Heart right ventricle (tissue), 16 donors: ENCODE results near the gene KIAA0753. TPM values are rescaled to one million over a fixed set of nuclear protein-coding genes. Genes with fewer than 3 reads are reported as not detected.
A peak's percentile ranks its signal among the peaks of the same experiment; 100 is the strongest.

ENCODE experiments used
- ATAC-seq, 8 donors: fragments of 200-7000 bp; cut with Tn5 transposase; one replicate each; pipeline ENCODE4 v1.9.1; 2020; ENCODE audit warnings: mild to moderate bottlenecking in 8 of 8, moderate library complexity in 8 of 8, moderate number of reproducible peaks in 1 of 8
- DNase-seq, 2 donors: peaks; one replicate each; pipeline ENCODE4 v3.0.0-alpha.2; 2020
- H3K27ac ChIP-seq, 10 donors: fragments of 200-600 bp; sonication (generic) in 2 of 10; one replicate each; pipeline versions ENCODE4 v1.5.0 to v1.8.0; 2020 to 2022; ENCODE audit warnings: mild to moderate bottlenecking in 3 of 10
- H3K27me3 ChIP-seq, 7 donors: fragments of 200-600 bp; one replicate each; pipeline ENCODE4 v1.8.0; 2021 to 2022; ENCODE audit warnings: mild to moderate bottlenecking in 2 of 7
- H3K36me3 ChIP-seq, 9 donors: fragments of 200-600 bp; sonication (generic) in 1 of 9; one replicate each; pipeline versions ENCODE4 v1.5.0 to v1.8.0; 2020 to 2022; ENCODE audit warnings: mild to moderate bottlenecking in 2 of 9
- H3K4me1 ChIP-seq, 9 donors: fragments of 200-600 bp; sonication (generic) in 1 of 9; one replicate each; pipeline versions ENCODE4 v1.5.0 to v1.8.0; 2020 to 2022; ENCODE audit warnings: mild to moderate bottlenecking in 4 of 9
- H3K4me3 ChIP-seq, 10 donors: fragments of 200-600 bp; sonication (generic) in 2 of 10; one replicate each; pipeline versions ENCODE4 v1.5.0 to v1.8.0; 2020 to 2022; ENCODE audit warnings: mild to moderate bottlenecking in 7 of 10, moderate library complexity in 2 of 10
- H3K9me3 ChIP-seq, 11 donors: fragments of 200-600 bp in 10 of 11; sonication (generic) in 2 of 11; one replicate each; pipeline versions ENCODE4 v1.5.0 to v1.8.0; 2013 to 2022; ENCODE audit warnings: mild to moderate bottlenecking in 2 of 11, control low read depth in 1 of 11, moderate library complexity in 1 of 11
- CTCF ChIP-seq, 9 donors: fragments of 200-600 bp; sonication (generic) in 2 of 9; IDR thresholded peaks; one replicate each; pipeline versions ENCODE4 v1.5.0 to v1.8.0; 2021 to 2022; ENCODE audit warnings: antibody characterized with exemption in 9 of 9, mild to moderate bottlenecking in 5 of 9, moderate library complexity in 1 of 9
- WGBS, 2 donors: extraction: QIAGEN DNeasy Blood & Tissue Kit; methylation state at CpG; one replicate each; pipeline ENCODE4 v1.1.7; 2013; ENCODE audit warnings: inconsistent platforms in 1 of 2; 5-methylcytosine and 5-hydroxymethylcytosine counted together
- intact Hi-C, 10 donors: fragments of 100-400 bp; cut with DNase I; formaldehyde crosslinking; loops; one replicate each; pipeline versions ENCODE4 v1.11.1 to v1.14.2; 2022
- polyA plus RNA-seq, 2 donors: library from polyadenylated mRNA; stranded (reverse); fragments of 200-250 nt; gene quantifications; one replicate each; pipeline ENCODE4 v1.2.3, GENCODE V29; 2013
- total RNA-seq, 10 donors: library from RNA; stranded (reverse); fragmentation: NEBNext Ultra II Directional in 3 of 10; extraction: Animal tissue kit (Norgen Biotek cat#: 25700) in 3 of 10; gene quantifications; one replicate each; pipeline versions ENCODE4 v1.2.1 to v1.2.4, GENCODE V29; 2021 to 2023
- donor health status: Arrhythmogenic right ventricular cardiomyopathy.
- donor health status: ischemic (EF 13 %, LVEDD 7.1; RV severe dilation, severe dysfunction).
- donor health status: healthy with polysubstance abuse.
- donor health status: DM: no; HTN: yes; CAD: no.
- donor health status: DM: no; HTN: no; CAD: no.
- donor health status: ischemic (EF 25% LVEDD 6.9; RV normal size, moderate dysfunction).
- donor health status: ischemic (EF 25% LVEDD 5.7; RV mildly dilated, moderate dysfunction).
- donor health status: healthy.
- donor health status: DM: yes; HTN: yes; CAD: no.
- donor health status: Ischemic cardiomyopathy.
- donor health status: ischemic (EF 35%, LVEDD 5.7; RV mildly dilated, moderate dysfunction).
- donor health status: nonischemic (EF 11% LVEDD 7.7; RV severe dilation, severe dysfunction).
- donor health status: DM: yes; HTN: yes; CAD: no.
- donor health status: PGD.
- donor health status: ischemic (EF 29% LVEDD 5.4; RV normal size, mild dysfunction).
- donor health status: nonischemic (EF 23%, LVEDD 6.1; RV moderate dilation, normal function).

KIAA0753 gene
- total and polyA plus RNA-seq, 12 donors = 2.4 to 9.9 (median 5.5) TPM

- no peaks in the 10 kb centered on the region for H3K27me3 ChIP-seq
- no peak overlapping the region for H3K27ac ChIP-seq
- H3K4me3 ChIP-seq = no peak overlapping the region
- peaks cover 0 to 35% (median 24%) of the 10 kb centered on the region in 9 donors for H3K36me3 ChIP-seq
- ATAC-seq (no peak), DNase-seq (no peak)
- H3K9me3 ChIP-seq = no peaks in the 10 kb centered on the region
- peaks cover 6 to 34% (median 22%) of the 10 kb centered on the region in 9 donors for H3K4me1 ChIP-seq
- intact Hi-C loops = no loop called here
- WGBS, 2 donors = 91 to 92% methylated on average over 17 of the region's 17 CpGs
- no peak for TF ChIP-seq CTCF (IDR thresholded peaks at IDR 0.05)
Measured at GRCh38 chr17:6636616-6637457, 3.7 kb downstream of the KIAA0753 start.

- ATAC-seq = no peak
- intact Hi-C loops = no loop called here
Measured at GRCh38 chr17:6636105-6636504, 4.4 kb downstream of the KIAA0753 start.

GRCh38 chr17:6633263-6633662, 7.2 kb downstream of the KIAA0753 start:
- no peak for DNase-seq
- TF ChIP-seq CTCF (IDR thresholded peaks at IDR 0.05) = no peak
- Histone ChIP-seq H3K4me1 (peaks cover 0 to 14% (median under 1%) of the 10 kb centered on the region in 9 donors), H3K4me3 (no peak overlapping the region), H3K27me3 (no peaks in the 10 kb centered on the region), H3K9me3 (no peaks in the 10 kb centered on the region), H3K27ac (no peak overlapping the region), H3K36me3 (peaks cover 0 to 71% (median 26%) of the 10 kb centered on the region in 9 donors)
- no peak for ATAC-seq
- intact Hi-C loops = no loop called here
- 94 to 97% methylated on average over 3 of the region's 3 CpGs for WGBS, 2 donors

More at GRCh38 chr17:6636105-6636504, 4.4 kb downstream of the KIAA0753 start:
- H3K4me1 ChIP-seq = peaks cover 6 to 29% (median 17%) of the 10 kb centered on the region in 9 donors
- no peaks in the 10 kb centered on the region for H3K27me3 ChIP-seq
- H3K4me3 ChIP-seq = no peak overlapping the region
- H3K9me3 ChIP-seq = no peaks in the 10 kb centered on the region
- WGBS, 2 donors = 85% methylated on average over 2 of the region's 2 CpGs
- H3K27ac ChIP-seq = no peak overlapping the region
- no peak for DNase-seq
- no peak for TF ChIP-seq CTCF (IDR thresholded peaks at IDR 0.05)
- H3K36me3 ChIP-seq = peaks cover 0 to 43% (median 24%) of the 10 kb centered on the region in 9 donors

GRCh38 chr17:6632530-6632929, 8.0 kb downstream of the KIAA0753 start:
- H3K27me3 ChIP-seq = no peaks in the 10 kb centered on the region
- H3K27ac ChIP-seq = no peak overlapping the region
- TF ChIP-seq CTCF (IDR thresholded peaks at IDR 0.05) = no peak
- no peak overlapping the region for H3K4me3 ChIP-seq
- DNase-seq (no peak), ATAC-seq (peak in 3 of 8 donors; percentile 59 to 87 (median 63))
- peaks cover 0 to 78% (median 33%) of the 10 kb centered on the region in 9 donors for H3K36me3 ChIP-seq
- intact Hi-C loops = no loop called here
- H3K4me1 ChIP-seq = peaks cover 0 to 12% (median 0%) of the 10 kb centered on the region in 9 donors
- H3K9me3 ChIP-seq = no peaks in the 10 kb centered on the region
